ENCODE measurements around the gene RHBDD3.

Gene RHBDD3

DNA sequence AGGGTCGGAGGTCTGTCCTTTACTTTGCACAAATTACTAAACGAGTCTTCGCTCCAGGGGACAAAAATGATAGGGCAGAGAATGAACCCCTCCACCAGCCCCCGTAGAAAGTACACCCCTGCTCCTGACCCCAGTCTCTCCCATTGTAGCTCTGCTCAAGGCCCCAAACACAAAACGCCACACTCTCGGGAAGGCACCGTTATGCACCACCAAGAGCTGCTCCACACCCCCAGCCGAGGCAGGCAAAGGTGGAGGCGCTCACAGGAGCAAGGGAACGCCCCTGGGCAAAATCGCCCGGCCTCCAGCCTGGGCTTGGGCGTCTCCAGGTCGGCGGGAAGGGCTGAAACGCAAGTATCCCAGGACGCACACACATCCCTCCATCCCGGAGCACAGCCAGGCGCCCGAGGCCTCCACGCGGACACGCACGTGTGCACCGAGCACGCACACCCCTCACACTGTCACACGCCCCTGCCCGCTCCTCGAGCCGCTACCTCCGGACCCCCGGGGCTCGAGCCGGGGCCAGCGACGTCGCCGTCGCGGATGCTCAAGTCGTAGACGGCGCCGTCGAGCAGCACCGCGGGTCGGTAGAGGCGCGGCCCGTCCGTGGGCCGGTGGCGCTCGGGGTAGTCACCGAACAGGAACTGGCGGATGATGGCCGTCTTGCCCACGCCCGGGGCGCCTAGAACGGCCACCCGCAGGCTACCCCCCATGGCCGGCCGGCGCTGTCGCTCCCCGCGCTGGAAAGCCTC, 46.9 kb upstream of the RHBDD3 start:
- no peak overlapping the region for H2BK12ac ChIP-seq (ENCODE audit: low read length)
- peaks cover 7 to 9% of the 10 kb centered on the region in 2 experiments for H3K36me3 ChIP-seq (ENCODE audit: control insufficient read depth in 1 of 2, insufficient read depth in 2 of 2, low read length in 2 of 2)
- H4K8ac ChIP-seq (ENCODE audit: low read depth, low read length): no peak overlapping the region
- peak overlapping the region; percentile 13 for H3K18ac ChIP-seq (ENCODE audit: low read length)
- no peak overlapping the region for H3K9ac ChIP-seq (ENCODE audit: low read length)
- H3K4me1 ChIP-seq (ENCODE audit: control insufficient read depth in 1 of 2, insufficient read depth in 2 of 2, low read length in 2 of 2): peaks cover 13 to 21% of the 10 kb centered on the region in 2 experiments
- DNase-seq: peak in 1 of 2 donors; percentile 18
- peak overlapping the region; percentile 45 for H3K4me3 ChIP-seq (ENCODE audit: low read depth, low read length)
- H3K27me3 ChIP-seq (ENCODE audit: insufficient read depth, low read length): peaks cover 31% of the 10 kb centered on the region
- H2BK120ac ChIP-seq (ENCODE audit: insufficient read depth, low read length, poor library complexity): no peak overlapping the region
- WGBS (ENCODE audit: extremely low coverage, insufficient coverage, insufficient read length): no CpG with 5 or more reads among the region's 69 CpGs
- H3K14ac ChIP-seq (ENCODE audit: low read length): no peak overlapping the region
- H3K4me2 ChIP-seq (ENCODE audit: low read length): peak overlapping the region; percentile 72
- H3K23ac ChIP-seq (ENCODE audit: low read length): no peak overlapping the region
- H4K91ac ChIP-seq (ENCODE audit: low read depth, low read length): no peak overlapping the region
- no peak overlapping the region for H2AFZ ChIP-seq (ENCODE audit: insufficient read depth, low read length, poor library complexity)
- peaks cover 3% of the 10 kb centered on the region for H3K9me3 ChIP-seq (ENCODE audit: insufficient read depth, low read depth, low read length)
- H3K79me2 ChIP-seq (ENCODE audit: control insufficient read depth, insufficient read depth, low read length, poor library complexity): no peaks in the 10 kb centered on the region
- H3K27ac ChIP-seq (ENCODE audit: low read depth, low read length): no peak overlapping the region
- H3K4ac ChIP-seq (ENCODE audit: low read depth, low read length): no peak overlapping the region
- H3K79me1 ChIP-seq (ENCODE audit: low read length): peaks cover 2% of the 10 kb centered on the region
- no peak overlapping the region for H2BK5ac ChIP-seq (ENCODE audit: low read depth, low read length, poor library complexity)
- H4K12ac ChIP-seq (ENCODE audit: low read depth, low read length): no peak overlapping the region
- no peak overlapping the region for H2AK5ac ChIP-seq (ENCODE audit: low read length)

DNA sequence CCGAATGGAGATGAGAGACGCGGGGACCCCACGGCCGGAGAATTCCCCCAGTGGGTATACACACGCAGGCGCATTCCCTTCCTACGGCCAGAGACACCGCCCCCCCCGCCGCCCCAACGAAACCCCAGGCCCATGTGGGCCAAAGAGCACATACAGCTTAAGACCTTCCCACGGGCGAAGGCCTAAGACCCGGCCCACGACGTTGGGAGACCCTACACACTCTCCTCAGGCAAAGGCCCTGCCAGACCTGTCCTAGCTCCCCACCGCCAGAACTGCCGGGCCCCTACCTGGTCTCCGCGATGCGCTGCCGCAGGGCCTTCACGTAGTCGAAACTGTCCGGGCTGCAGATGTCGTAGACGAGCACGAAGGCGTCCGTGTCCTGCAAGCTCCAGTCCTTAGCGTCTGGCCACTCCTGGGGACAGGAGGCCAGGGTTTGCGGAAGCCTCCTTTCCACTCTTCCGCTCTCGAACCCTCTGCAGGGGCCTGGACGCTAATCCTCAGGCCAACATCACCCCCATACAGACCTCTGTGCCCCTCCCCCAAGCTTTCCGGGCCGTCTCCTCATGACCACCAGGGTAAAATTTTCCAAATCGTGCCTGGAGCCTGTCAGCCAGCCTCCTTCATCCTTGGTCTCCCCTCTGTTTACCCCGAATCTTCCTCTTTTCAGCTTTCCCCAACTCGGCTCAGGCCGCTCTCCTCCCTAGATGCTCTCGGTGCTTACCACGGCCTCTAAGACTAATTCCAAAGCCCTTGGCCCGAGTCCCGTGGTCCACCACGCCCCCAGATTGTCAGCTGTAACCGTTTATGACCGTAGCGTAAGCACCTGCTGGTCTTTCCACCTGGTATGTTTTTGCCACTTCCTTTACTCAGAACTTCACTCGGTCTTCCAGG, 46.0 kb upstream of the RHBDD3 start:
- H3K4ac ChIP-seq (ENCODE audit: low read depth, low read length): no peak overlapping the region
- H3K18ac ChIP-seq (ENCODE audit: low read length): no peak overlapping the region
- peaks cover 2% of the 10 kb centered on the region for H3K79me1 ChIP-seq (ENCODE audit: low read length)
- no peak overlapping the region for H2BK5ac ChIP-seq (ENCODE audit: low read depth, low read length, poor library complexity)
- H3K9ac ChIP-seq (ENCODE audit: low read length): no peak overlapping the region
- H3K23ac ChIP-seq (ENCODE audit: low read length): no peak overlapping the region
- WGBS (ENCODE audit: extremely low coverage, insufficient coverage, insufficient read length): no CpG with 5 or more reads among the region's 51 CpGs
- no peak overlapping the region for H3K4me3 ChIP-seq (ENCODE audit: low read depth, low read length)
- no peak overlapping the region for H2BK12ac ChIP-seq (ENCODE audit: low read length)
- H3K79me2 ChIP-seq (ENCODE audit: control insufficient read depth, insufficient read depth, low read length, poor library complexity): no peaks in the 10 kb centered on the region
- DNase-seq: no peak
- H3K27ac ChIP-seq (ENCODE audit: low read depth, low read length): no peak overlapping the region
- peaks cover 17 to 24% of the 10 kb centered on the region in 2 experiments for H3K4me1 ChIP-seq (ENCODE audit: control insufficient read depth in 1 of 2, insufficient read depth in 2 of 2, low read length in 2 of 2)
- no peak overlapping the region for H2AK5ac ChIP-seq (ENCODE audit: low read length)
- H3K4me2 ChIP-seq (ENCODE audit: low read length): no peak overlapping the region
- H3K27me3 ChIP-seq (ENCODE audit: insufficient read depth, low read length): peaks cover 31% of the 10 kb centered on the region
- H3K14ac ChIP-seq (ENCODE audit: low read length): no peak overlapping the region
- peaks cover 3% of the 10 kb centered on the region for H3K9me3 ChIP-seq (ENCODE audit: insufficient read depth, low read depth, low read length)
- no peak overlapping the region for H4K12ac ChIP-seq (ENCODE audit: low read depth, low read length)
- no peak overlapping the region for H4K91ac ChIP-seq (ENCODE audit: low read depth, low read length)
- peaks cover 7 to 9% of the 10 kb centered on the region in 2 experiments for H3K36me3 ChIP-seq (ENCODE audit: control insufficient read depth in 1 of 2, insufficient read depth in 2 of 2, low read length in 2 of 2)
- no peak overlapping the region for H2AFZ ChIP-seq (ENCODE audit: insufficient read depth, low read length, poor library complexity)
- no peak overlapping the region for H2BK120ac ChIP-seq (ENCODE audit: insufficient read depth, low read length, poor library complexity)
- no peak overlapping the region for H4K8ac ChIP-seq (ENCODE audit: low read depth, low read length)

DNA sequence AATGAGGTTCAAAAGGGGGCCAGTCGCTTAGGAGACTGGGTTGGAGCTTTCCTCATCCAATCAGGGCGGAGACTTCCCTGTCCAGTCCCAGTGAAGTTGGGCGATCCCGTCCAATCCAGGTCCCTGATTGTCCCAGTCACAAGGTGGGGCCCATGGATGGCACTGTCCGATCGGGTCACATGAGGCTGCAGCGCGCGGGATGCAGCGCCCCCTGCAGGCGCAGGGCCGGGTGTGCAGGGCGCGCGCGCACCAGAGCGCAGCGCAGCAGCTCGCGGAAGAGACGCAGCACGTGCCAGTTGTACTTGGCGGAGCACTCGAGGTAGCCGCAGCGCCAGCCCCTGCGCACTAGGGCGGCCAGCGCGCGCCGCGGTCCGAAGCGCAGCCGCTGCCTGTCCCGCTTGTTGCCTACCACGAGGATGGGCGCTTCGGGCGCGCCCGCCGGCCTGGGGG, 45.4 kb upstream of the RHBDD3 start:
- no peak overlapping the region for H3K27ac ChIP-seq (ENCODE audit: low read depth, low read length)
- no peak overlapping the region for H3K4ac ChIP-seq (ENCODE audit: low read depth, low read length)
- H2AFZ ChIP-seq (ENCODE audit: insufficient read depth, low read length, poor library complexity): no peak overlapping the region
- H2BK5ac ChIP-seq (ENCODE audit: low read depth, low read length, poor library complexity): no peak overlapping the region
- H3K23ac ChIP-seq (ENCODE audit: low read length): no peak overlapping the region
- H2AK5ac ChIP-seq (ENCODE audit: low read length): no peak overlapping the region
- peaks cover 2% of the 10 kb centered on the region for H3K79me1 ChIP-seq (ENCODE audit: low read length)
- H2BK12ac ChIP-seq (ENCODE audit: low read length): no peak overlapping the region
- H4K91ac ChIP-seq (ENCODE audit: low read depth, low read length): no peak overlapping the region
- peaks cover 7 to 9% of the 10 kb centered on the region in 2 experiments for H3K36me3 ChIP-seq (ENCODE audit: control insufficient read depth in 1 of 2, insufficient read depth in 2 of 2, low read length in 2 of 2)
- H3K4me3 ChIP-seq (ENCODE audit: low read depth, low read length): no peak overlapping the region
- no peaks in the 10 kb centered on the region for H3K79me2 ChIP-seq (ENCODE audit: control insufficient read depth, insufficient read depth, low read length, poor library complexity)
- peaks cover 3% of the 10 kb centered on the region for H3K9me3 ChIP-seq (ENCODE audit: insufficient read depth, low read depth, low read length)
- no peak overlapping the region for H3K4me2 ChIP-seq (ENCODE audit: low read length)
- no CpG with 5 or more reads among the region's 44 CpGs for WGBS (ENCODE audit: extremely low coverage, insufficient coverage, insufficient read length)
- no peak overlapping the region for H3K14ac ChIP-seq (ENCODE audit: low read length)
- H3K4me1 ChIP-seq (ENCODE audit: control insufficient read depth in 1 of 2, insufficient read depth in 2 of 2, low read length in 2 of 2): peaks cover 20 to 30% of the 10 kb centered on the region in 2 experiments
- no peak overlapping the region for H2BK120ac ChIP-seq (ENCODE audit: insufficient read depth, low read length, poor library complexity)
- H3K9ac ChIP-seq (ENCODE audit: low read length): no peak overlapping the region
- H3K18ac ChIP-seq (ENCODE audit: low read length): no peak overlapping the region
- peaks cover 31% of the 10 kb centered on the region for H3K27me3 ChIP-seq (ENCODE audit: insufficient read depth, low read length)
- peak in 1 of 2 donors; percentile 47 for DNase-seq
- H4K8ac ChIP-seq (ENCODE audit: low read depth, low read length): no peak overlapping the region
- H4K12ac ChIP-seq (ENCODE audit: low read depth, low read length): no peak overlapping the region

DNA sequence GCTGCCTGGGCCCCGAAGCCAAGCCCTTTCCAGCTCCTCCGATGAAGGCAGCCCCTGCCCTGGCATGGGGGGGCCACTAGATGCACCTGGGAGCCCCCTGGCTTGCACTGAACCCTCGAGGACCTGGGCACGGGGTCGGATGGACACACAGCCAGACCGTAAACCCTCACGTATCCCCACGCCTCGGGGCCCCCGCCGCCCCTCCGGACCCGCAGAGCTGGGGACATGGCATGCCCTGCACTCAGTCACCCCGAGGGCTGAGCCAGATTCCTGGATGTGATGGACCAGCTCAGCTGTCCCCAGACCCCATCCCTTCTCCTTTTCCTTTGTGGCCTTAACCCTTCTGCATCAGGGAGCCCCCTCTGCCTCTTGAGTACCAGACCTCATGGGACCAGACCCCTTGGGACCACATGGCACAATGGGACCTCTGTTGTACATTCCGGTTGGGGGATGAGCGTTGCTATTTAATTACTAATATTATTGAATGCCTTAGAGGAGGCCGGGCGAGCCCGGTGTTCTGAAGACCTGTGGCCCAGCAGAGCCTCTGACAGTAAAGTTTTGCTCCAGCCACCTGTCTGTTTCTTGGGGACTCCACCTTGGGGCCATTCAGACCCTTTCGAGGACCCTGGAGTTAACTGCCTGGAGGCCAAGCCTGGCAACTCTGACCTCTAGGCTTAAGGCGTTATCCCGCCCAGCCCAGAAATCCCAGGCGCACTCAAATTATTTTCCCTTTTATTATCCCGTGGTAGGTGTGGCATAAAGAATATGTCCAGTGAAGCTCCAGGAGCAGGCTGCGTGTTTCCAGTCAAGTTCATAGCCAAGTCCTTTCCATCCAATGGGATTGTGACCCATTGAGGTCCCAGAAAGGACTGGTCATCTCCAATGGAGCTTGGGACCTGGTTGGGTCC, 44.7 kb upstream of the RHBDD3 start:
- H3K9ac ChIP-seq (ENCODE audit: low read length): no peak overlapping the region
- peaks cover 31% of the 10 kb centered on the region for H3K27me3 ChIP-seq (ENCODE audit: insufficient read depth, low read length)
- no peak for DNase-seq
- H2BK120ac ChIP-seq (ENCODE audit: insufficient read depth, low read length, poor library complexity): no peak overlapping the region
- no peak overlapping the region for H4K91ac ChIP-seq (ENCODE audit: low read depth, low read length)
- H3K9me3 ChIP-seq (ENCODE audit: insufficient read depth, low read depth, low read length): peaks cover 3% of the 10 kb centered on the region
- no peak overlapping the region for H3K4ac ChIP-seq (ENCODE audit: low read depth, low read length)
- H3K18ac ChIP-seq (ENCODE audit: low read length): no peak overlapping the region
- peaks cover 7 to 9% of the 10 kb centered on the region in 2 experiments for H3K36me3 ChIP-seq (ENCODE audit: control insufficient read depth in 1 of 2, insufficient read depth in 2 of 2, low read length in 2 of 2)
- H3K4me1 ChIP-seq (ENCODE audit: control insufficient read depth in 1 of 2, insufficient read depth in 2 of 2, low read length in 2 of 2): peaks cover 27 to 36% of the 10 kb centered on the region in 2 experiments
- no peak overlapping the region for H3K23ac ChIP-seq (ENCODE audit: low read length)
- H4K12ac ChIP-seq (ENCODE audit: low read depth, low read length): no peak overlapping the region
- no peak overlapping the region for H3K4me2 ChIP-seq (ENCODE audit: low read length)
- no peak overlapping the region for H2BK12ac ChIP-seq (ENCODE audit: low read length)
- no peak overlapping the region for H2AK5ac ChIP-seq (ENCODE audit: low read length)
- no peak overlapping the region for H3K14ac ChIP-seq (ENCODE audit: low read length)
- H3K79me2 ChIP-seq (ENCODE audit: control insufficient read depth, insufficient read depth, low read length, poor library complexity): peaks cover under 1% of the 10 kb centered on the region
- H2AFZ ChIP-seq (ENCODE audit: insufficient read depth, low read length, poor library complexity): no peak overlapping the region
- H3K79me1 ChIP-seq (ENCODE audit: low read length): peaks cover 3% of the 10 kb centered on the region
- WGBS (ENCODE audit: extremely low coverage, insufficient coverage, insufficient read length): no CpG with 5 or more reads among the region's 25 CpGs
- H2BK5ac ChIP-seq (ENCODE audit: low read depth, low read length, poor library complexity): no peak overlapping the region
- H3K4me3 ChIP-seq (ENCODE audit: low read depth, low read length): no peak overlapping the region
- no peak overlapping the region for H3K27ac ChIP-seq (ENCODE audit: low read depth, low read length)
- no peak overlapping the region for H4K8ac ChIP-seq (ENCODE audit: low read depth, low read length)

Measured in trophoblast cell (in vitro differentiated cells and primary cell).